ENCODE results near the gene RAB40B. TPM values are rescaled to one million over a fixed set of nuclear protein-coding genes. Genes with fewer than 3 reads are reported as not detected.

The RAB40B gene
- total and polyA plus RNA-seq, 2 of the 13 experiments (the other 11 are each of a cell fraction or from before 2014, with no cell fraction given), result 6.2 to 6.5 TPM

- TF ChIP-seq ZNF138 (CRISPR knock-in tag; IDR thresholded peaks at IDR 0.05; ENCODE audit: low read depth), result no peak
- no peak for TF ChIP-seq MBD4 (IDR thresholded peaks at IDR 0.05; ENCODE audit: borderline replicate concordance, low read length)
- TF ChIP-seq ZGPAT (CRISPR knock-in tag; IDR thresholded peaks at IDR 0.05), result 0 out of 2 replicates have a peak, but pooled peaks have one; percentile 37
- no peak for TF ChIP-seq ZNF382 (CRISPR knock-in tag; IDR thresholded peaks at IDR 0.05; ENCODE audit: borderline replicate concordance)
- TF ChIP-seq MED1 (CRISPR knock-in tag; IDR thresholded peaks at IDR 0.05), result no peak
- no peak for TF ChIP-seq ZNF432 (CRISPR knock-in tag; IDR thresholded peaks at IDR 0.05; ENCODE audit: borderline replicate concordance)
- TF ChIP-seq ZNF598 (CRISPR knock-in tag; IDR thresholded peaks at IDR 0.05; ENCODE audit: borderline replicate concordance), result peak; percentile 53; the same call in 1 of the 2 replicates
- peak; percentile 32; the same call in 1 of the 2 replicates for TF ChIP-seq ZNF124 (CRISPR knock-in tag; IDR thresholded peaks at IDR 0.05)
- TF ChIP-seq HOXA5 (CRISPR knock-in tag; IDR thresholded peaks at IDR 0.05), result no peak
- TF ChIP-seq ZNF83 (CRISPR knock-in tag; IDR thresholded peaks at IDR 0.05; ENCODE audit: borderline replicate concordance), result peak; percentile 86; the same call in 1 of the 2 replicates
- TF ChIP-seq ZNF256 (CRISPR knock-in tag; conservative IDR thresholded peaks at IDR 0.05), result no peak
- TF ChIP-seq FOXP4 (CRISPR knock-in tag; IDR thresholded peaks at IDR 0.05), result no peak
- TF ChIP-seq ZMYM4 (CRISPR knock-in tag; IDR thresholded peaks at IDR 0.05), result no peak
- TF ChIP-seq ZSCAN12 (CRISPR knock-in tag; IDR thresholded peaks at IDR 0.05), result no peak
- no peak for TF ChIP-seq ZC3H13 (CRISPR knock-in tag; IDR thresholded peaks at IDR 0.05)
- peak; percentile 58; the same call in 1 of the 2 replicates for TF ChIP-seq ZBTB7A (CRISPR knock-in tag; IDR thresholded peaks at IDR 0.05)
- peak; percentile 62 for TF ChIP-seq SAP130 (CRISPR knock-in tag; IDR thresholded peaks at IDR 0.05; ENCODE audit: low read depth)
- TF ChIP-seq ZNF24 (IDR thresholded peaks at IDR 0.05), result no peak
- TF ChIP-seq IRF1 (CRISPR knock-in tag; IDR thresholded peaks at IDR 0.05; ENCODE audit: low read depth), result no peak
- TF ChIP-seq IRX3 (CRISPR knock-in tag; IDR thresholded peaks at IDR 0.05; ENCODE audit: borderline replicate concordance, low read depth), result no peak
- 0 out of 2 replicates have a peak, but pooled peaks have one; percentile 28 for TF ChIP-seq GMEB1 (CRISPR knock-in tag; IDR thresholded peaks at IDR 0.05; ENCODE audit: borderline replicate concordance)
- TF ChIP-seq PATZ1 (CRISPR knock-in tag; IDR thresholded peaks at IDR 0.05), result 0 out of 2 replicates have a peak, but pooled peaks have one; percentile 31
- TF ChIP-seq ZNF460 (CRISPR knock-in tag; IDR thresholded peaks at IDR 0.05; ENCODE audit: borderline replicate concordance), result no peak
Observed at GRCh38 chr17:82698974-82699442, 510 bp upstream of the RAB40B start (continued).
